ENCODE results near the gene TMEM130.

Gene TMEM130

GRCh38 chr7:98840722-98841121, 29.1 kb downstream of the TMEM130 start:
- DNase-seq: no peak

- no peak for DNase-seq
These were observed 29.7 kb downstream of the TMEM130 start for GRCh38 chr7:98840096-98840495.

- DNase-seq: no peak
These were observed 32.2 kb downstream of the TMEM130 start for GRCh38 chr7:98837630-98837972.

- peak; percentile 74 for DNase-seq
These were observed 32.8 kb downstream of the TMEM130 start for GRCh38 chr7:98836811-98837629.

- DNase-seq: no peak
These were observed 34.9 kb downstream of the TMEM130 start for GRCh38 chr7:98834949-98835348.

- no peak for DNase-seq
These were observed 36.8 kb downstream of the TMEM130 start for GRCh38 chr7:98833022-98833421.

- DNase-seq: no peak
These were observed 38.1 kb downstream of the TMEM130 start for GRCh38 chr7:98831641-98832221.

GRCh38 chr7:98830972-98831548, 38.8 kb downstream of the TMEM130 start:
- no peak for DNase-seq

GRCh38 chr7:98828368-98828767, 41.4 kb downstream of the TMEM130 start:
- DNase-seq: no peak

GRCh38 chr7:98827258-98827657, 42.6 kb downstream of the TMEM130 start:
- no peak for DNase-seq

GRCh38 chr7:98826811-98827231, 43.0 kb downstream of the TMEM130 start:
- peak; percentile 58 for DNase-seq

GRCh38 chr7:98826387-98826786, 43.4 kb downstream of the TMEM130 start:
- no peak for DNase-seq

- DNase-seq: no peak
These were observed 46.6 kb downstream of the TMEM130 start for GRCh38 chr7:98823226-98823625.

GRCh38 chr7:98821348-98821747, 48.5 kb downstream of the TMEM130 start:
- DNase-seq: no peak

GRCh38 chr7:98816967-98817710, 52.7 kb downstream of the TMEM130 start:
- DNase-seq: no peak

GRCh38 chr7:98816241-98816640, 53.6 kb downstream of the TMEM130 start:
- no peak for DNase-seq

- DNase-seq: no peak
These were observed 54.5 kb downstream of the TMEM130 start for GRCh38 chr7:98815313-98815712.

GRCh38 chr7:98811299-98811698, 58.5 kb downstream of the TMEM130 start:
- DNase-seq: no peak

GRCh38 chr7:98810153-98810802, 59.5 kb downstream of the TMEM130 start:
- DNase-seq: peak; percentile 44

GRCh38 chr7:98808751-98809460, 60.9 kb downstream of the TMEM130 start:
- no peak for DNase-seq

- no peak for DNase-seq
These were observed 62.5 kb downstream of the TMEM130 start for GRCh38 chr7:98807068-98808048.

Measured in NCI-H2107 (cell line).